ENCODE results near the gene CHIA. TPM values are rescaled to one million over a fixed set of nuclear protein-coding genes. Genes with fewer than 3 reads are reported as not detected.

Gene CHIA
- total RNA-seq, 3 donors from 2014 or later (not counting 1 experiment from before 2014, with no cell fraction given): not detected

- Histone ChIP-seq H3K36me3 (ENCODE audit: control insufficient read depth, insufficient read depth, low read length) (no peaks in the 10 kb centered on the region), H3K9me3 (ENCODE audit: control insufficient read depth, insufficient read depth, low read length) (no peaks in the 10 kb centered on the region)
Observed at GRCh38 chr1:111320066-111320879, 29.6 kb downstream of the CHIA start.

DNA sequence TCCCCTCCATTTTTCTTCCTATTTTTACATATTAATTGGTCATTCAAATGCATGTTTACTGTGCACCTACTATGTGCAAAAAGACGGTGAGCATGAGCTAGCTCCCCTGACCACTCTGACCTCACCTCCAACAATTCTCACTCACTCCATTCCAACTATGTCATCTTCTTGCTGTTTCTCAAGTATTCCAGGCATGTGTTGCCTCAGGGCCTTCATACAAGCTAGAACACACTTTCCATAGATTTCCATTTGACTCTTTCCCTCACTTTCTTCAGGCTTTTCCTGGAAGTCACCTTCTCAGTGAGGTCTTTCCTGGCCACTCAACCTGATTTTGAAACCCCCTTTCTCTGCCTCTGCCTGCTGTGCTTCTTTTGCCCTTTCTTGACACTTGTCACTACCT lies 32.6 kb downstream of the CHIA start:
- peaks cover 6% of the 10 kb centered on the region for H3K4me1 ChIP-seq (ENCODE audit: control insufficient read depth, insufficient read depth, low read length)
- no peaks in the 10 kb centered on the region for H3K27me3 ChIP-seq (ENCODE audit: control insufficient read depth, insufficient read depth, low read length)
- no peak overlapping the region for H3K4me3 ChIP-seq (ENCODE audit: low read length)
- Mint-ChIP-seq H3K27ac (no peak overlapping the region), H3K36me3 (peaks cover 9% of the 10 kb centered on the region), H3K4me3 (no peak overlapping the region), H3K4me1 (peaks cover 15 to 16% of the 10 kb centered on the region in 2 donors), H3K9me3 (peaks cover under 1 to 4% of the 10 kb centered on the region in 2 donors), H3K27me3 (ENCODE audit: low read depth in 2 of 2) (no peaks in the 10 kb centered on the region)
- TF ChIP-seq, protein P1, sequence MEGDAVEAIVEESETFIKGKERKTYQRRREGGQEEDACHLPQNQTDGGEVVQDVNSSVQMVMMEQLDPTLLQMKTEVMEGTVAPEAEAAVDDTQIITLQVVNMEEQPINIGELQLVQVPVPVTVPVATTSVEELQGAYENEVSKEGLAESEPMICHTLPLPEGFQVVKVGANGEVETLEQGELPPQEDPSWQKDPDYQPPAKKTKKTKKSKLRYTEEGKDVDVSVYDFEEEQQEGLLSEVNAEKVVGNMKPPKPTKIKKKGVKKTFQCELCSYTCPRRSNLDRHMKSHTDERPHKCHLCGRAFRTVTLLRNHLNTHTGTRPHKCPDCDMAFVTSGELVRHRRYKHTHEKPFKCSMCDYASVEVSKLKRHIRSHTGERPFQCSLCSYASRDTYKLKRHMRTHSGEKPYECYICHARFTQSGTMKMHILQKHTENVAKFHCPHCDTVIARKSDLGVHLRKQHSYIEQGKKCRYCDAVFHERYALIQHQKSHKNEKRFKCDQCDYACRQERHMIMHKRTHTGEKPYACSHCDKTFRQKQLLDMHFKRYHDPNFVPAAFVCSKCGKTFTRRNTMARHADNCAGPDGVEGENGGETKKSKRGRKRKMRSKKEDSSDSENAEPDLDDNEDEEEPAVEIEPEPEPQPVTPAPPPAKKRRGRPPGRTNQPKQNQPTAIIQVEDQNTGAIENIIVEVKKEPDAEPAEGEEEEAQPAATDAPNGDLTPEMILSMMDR (IDR thresholded peaks at IDR 0.05): no peak
- no peaks in the 10 kb centered on the region for H3K36me3 ChIP-seq (ENCODE audit: control insufficient read depth, insufficient read depth, low read length)
- 100% methylated on average over 1 of the region's 1 CpG for WGBS (ENCODE audit: insufficient coverage)
- H3K27ac ChIP-seq (ENCODE audit: low read length): no peak overlapping the region
- ATAC-seq: no peak
- no peak for DNase-seq
- no peaks in the 10 kb centered on the region for H3K9me3 ChIP-seq (ENCODE audit: control insufficient read depth, insufficient read depth, low read length)
- intact Hi-C loops (cut with micrococcal nuclease): no loop called here

More at GRCh38 chr1:111320066-111320879, 29.6 kb downstream of the CHIA start:
- WGBS (ENCODE audit: insufficient coverage): 82% methylated on average over 12 of the region's 12 CpGs
- no peaks in the 10 kb centered on the region for H3K36me3 Mint-ChIP-seq
- Histone ChIP-seq H3K4me1 (ENCODE audit: control insufficient read depth, insufficient read depth, low read length) (peaks cover 6% of the 10 kb centered on the region), H3K27me3 (ENCODE audit: control insufficient read depth, insufficient read depth, low read length) (no peaks in the 10 kb centered on the region), H3K27ac (ENCODE audit: low read length) (no peak overlapping the region), H3K4me3 (ENCODE audit: low read length) (no peak overlapping the region)
- intact Hi-C loops (cut with micrococcal nuclease): no loop called here
- H3K9me3 Mint-ChIP-seq: no peaks in the 10 kb centered on the region
- TF ChIP-seq, protein P1 (IDR thresholded peaks at IDR 0.05): no peak
- H3K27me3 Mint-ChIP-seq (ENCODE audit: low read depth in 2 of 2): peaks cover 0 to 4% of the 10 kb centered on the region in 2 donors
- H3K27ac Mint-ChIP-seq: peak overlapping the region in 1 of 2 donors; percentile 10
- DNase-seq (no peak), ATAC-seq (peak in 2 of 3 donors; percentile 55 to 68)
- H3K4me3 Mint-ChIP-seq: peak overlapping the region; percentile 2
- H3K4me1 Mint-ChIP-seq: peaks cover 15 to 16% of the 10 kb centered on the region in 2 donors

GRCh38 chr1:111332190-111332589 lies 41.5 kb downstream of the CHIA start:
- Histone ChIP-seq H3K9me3 (ENCODE audit: control insufficient read depth, insufficient read depth, low read length) (peaks cover 7% of the 10 kb centered on the region), H3K27ac (ENCODE audit: low read length) (no peak overlapping the region), H3K27me3 (ENCODE audit: control insufficient read depth, insufficient read depth, low read length) (no peaks in the 10 kb centered on the region), H3K4me3 (ENCODE audit: low read length) (no peak overlapping the region), H3K4me1 (ENCODE audit: control insufficient read depth, insufficient read depth, low read length) (no peaks in the 10 kb centered on the region), H3K36me3 (ENCODE audit: control insufficient read depth, insufficient read depth, low read length) (no peaks in the 10 kb centered on the region)
- H3K4me1 Mint-ChIP-seq: peaks cover 0 to 5% of the 10 kb centered on the region in 2 donors
- H3K36me3 Mint-ChIP-seq: peaks cover 46% of the 10 kb centered on the region
- H3K27ac Mint-ChIP-seq: no peak overlapping the region
- peaks cover 0 to 8% of the 10 kb centered on the region in 2 donors for H3K27me3 Mint-ChIP-seq (ENCODE audit: low read depth in 2 of 2)
- H3K9me3 Mint-ChIP-seq: peaks cover 16 to 17% of the 10 kb centered on the region in 2 donors
- DNase-seq: no peak
- no peak overlapping the region for H3K4me3 Mint-ChIP-seq
- TF ChIP-seq, protein P1 (IDR thresholded peaks at IDR 0.05): no peak
- ATAC-seq: no peak
- WGBS (ENCODE audit: insufficient coverage): 80% methylated on average over 1 of the region's 1 CpG
- intact Hi-C loops (cut with micrococcal nuclease): loop anchor here (5.0 kb wide), 1 partner anchor 550 kb away; no protein-coding TSS in a partner anchor

Data from natural killer cell (primary cell).